GM08714 (cell line): ENCODE measurements around the gene ADH4.
"Not testable (repeated sequence)": the region's sequence is repeated elsewhere in the genome, so short reads cannot be mapped to it uniquely, and the experiment has no call there.

ENCODE experiments used
- H3K4me3 ChIP-seq: fragments of 200-500 bp; sonication (Bioruptor generic); 2 replicates; pipeline ENCODE4 v1.5.1; 2014; ENCODE audit warnings: mild to moderate bottlenecking, low read length, inconsistent platforms
- ZNF274 ChIP-seq: IDR thresholded peaks from 2 replicates; pipeline ENCODE4 v1.6.1; 2012; ENCODE audit warnings: mild to moderate bottlenecking, low read depth, low read length

The ADH4 gene

GRCh38 chr4:99151995-99152394 lies 7.9 kb upstream of the ADH4 start:
- TF ChIP-seq ZNF274: no peak
- no peak overlapping the region for H3K4me3 ChIP-seq

- no peak for TF ChIP-seq ZNF274
- no peak overlapping the region for H3K4me3 ChIP-seq
Observed at GRCh38 chr4:99151452-99151851, 7.4 kb upstream of the ADH4 start.

- no peak overlapping the region for H3K4me3 ChIP-seq
- no peak for TF ChIP-seq ZNF274
Observed at GRCh38 chr4:99149426-99150019, 5.4 kb upstream of the ADH4 start.

GRCh38 chr4:99148550-99148949 lies 4.5 kb upstream of the ADH4 start:
- no peak for TF ChIP-seq ZNF274
- no peak overlapping the region for H3K4me3 ChIP-seq

GRCh38 chr4:99144587-99144986 lies 490 bp upstream of the ADH4 start:
- no peak overlapping the region for H3K4me3 ChIP-seq
- no peak for TF ChIP-seq ZNF274

- TF ChIP-seq ZNF274: no peak
- H3K4me3 ChIP-seq: no peak overlapping the region
Observed at GRCh38 chr4:99136329-99136728, 7.8 kb downstream of the ADH4 start.

- H3K4me3 ChIP-seq: no peak overlapping the region
- no peak for TF ChIP-seq ZNF274
Observed at GRCh38 chr4:99135541-99136162, 8.4 kb downstream of the ADH4 start.

- no peak for TF ChIP-seq ZNF274
- H3K4me3 ChIP-seq: no peak overlapping the region
Observed at GRCh38 chr4:99134586-99134985, 9.5 kb downstream of the ADH4 start.

- no peak for TF ChIP-seq ZNF274
- no peak overlapping the region for H3K4me3 ChIP-seq
Observed at GRCh38 chr4:99131378-99131777, 12.7 kb downstream of the ADH4 start.

- no peak overlapping the region for H3K4me3 ChIP-seq
- TF ChIP-seq ZNF274: no peak
Observed at GRCh38 chr4:99126376-99126775, 17.7 kb downstream of the ADH4 start.

- no peak overlapping the region for H3K4me3 ChIP-seq
- no peak for TF ChIP-seq ZNF274
Observed at GRCh38 chr4:99121008-99121407, 23.1 kb downstream of the ADH4 start.

GRCh38 chr4:99120501-99120900 lies 23.6 kb downstream of the ADH4 start:
- no peak overlapping the region for H3K4me3 ChIP-seq
- no peak for TF ChIP-seq ZNF274

- no peak overlapping the region for H3K4me3 ChIP-seq
- TF ChIP-seq ZNF274: no peak
Observed at GRCh38 chr4:99117876-99118693, 26.0 kb downstream of the ADH4 start.

- not testable (repeated sequence) for H3K4me3 ChIP-seq
Observed at GRCh38 chr4:99117122-99117841, 26.8 kb downstream of the ADH4 start.

GRCh38 chr4:99109286-99109685 lies 34.8 kb downstream of the ADH4 start:
- not testable (repeated sequence) for H3K4me3 ChIP-seq
